VCaP (cell line): Measurements from ENCODE around the gene FOXN4.

ENCODE experiments used
- H3K27ac ChIP-seq: fragments of 450-650 bp; 2 replicates; pipeline ENCODE4 v1.5.1; 2017
- TF ChIP-seq, protein P1 (sequence below): fragments of 450-650 bp; conservative IDR thresholded peaks from 2 replicates; pipeline ENCODE4 v1.5.1; 2017; ENCODE audit warnings: mild to moderate bottlenecking, moderate library complexity

FOXN4 gene

DNA sequence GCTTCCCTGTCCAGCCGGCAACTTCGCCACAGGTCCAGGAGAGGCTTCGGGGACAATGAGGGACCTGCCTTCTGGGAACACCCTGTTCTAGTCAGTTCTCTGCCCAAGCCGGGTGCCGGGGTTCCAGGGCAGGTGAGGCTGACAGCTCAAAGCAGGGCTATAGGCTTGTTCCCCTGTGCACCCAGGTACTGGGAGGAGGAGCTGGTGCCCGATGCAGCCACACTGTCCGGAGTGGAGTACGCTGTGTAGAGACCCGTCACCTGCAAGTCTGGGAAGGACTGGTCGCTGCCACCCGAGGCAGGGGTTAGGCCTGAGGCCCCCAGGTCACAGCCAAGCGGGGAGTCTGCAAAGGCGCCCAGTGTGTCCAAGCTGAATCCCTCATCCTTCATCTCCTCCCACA is 29.6 kb downstream of the FOXN4 start:
- TF ChIP-seq, protein P1, sequence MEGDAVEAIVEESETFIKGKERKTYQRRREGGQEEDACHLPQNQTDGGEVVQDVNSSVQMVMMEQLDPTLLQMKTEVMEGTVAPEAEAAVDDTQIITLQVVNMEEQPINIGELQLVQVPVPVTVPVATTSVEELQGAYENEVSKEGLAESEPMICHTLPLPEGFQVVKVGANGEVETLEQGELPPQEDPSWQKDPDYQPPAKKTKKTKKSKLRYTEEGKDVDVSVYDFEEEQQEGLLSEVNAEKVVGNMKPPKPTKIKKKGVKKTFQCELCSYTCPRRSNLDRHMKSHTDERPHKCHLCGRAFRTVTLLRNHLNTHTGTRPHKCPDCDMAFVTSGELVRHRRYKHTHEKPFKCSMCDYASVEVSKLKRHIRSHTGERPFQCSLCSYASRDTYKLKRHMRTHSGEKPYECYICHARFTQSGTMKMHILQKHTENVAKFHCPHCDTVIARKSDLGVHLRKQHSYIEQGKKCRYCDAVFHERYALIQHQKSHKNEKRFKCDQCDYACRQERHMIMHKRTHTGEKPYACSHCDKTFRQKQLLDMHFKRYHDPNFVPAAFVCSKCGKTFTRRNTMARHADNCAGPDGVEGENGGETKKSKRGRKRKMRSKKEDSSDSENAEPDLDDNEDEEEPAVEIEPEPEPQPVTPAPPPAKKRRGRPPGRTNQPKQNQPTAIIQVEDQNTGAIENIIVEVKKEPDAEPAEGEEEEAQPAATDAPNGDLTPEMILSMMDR: no peak
- H3K27ac ChIP-seq: no peak overlapping the region

DNA sequence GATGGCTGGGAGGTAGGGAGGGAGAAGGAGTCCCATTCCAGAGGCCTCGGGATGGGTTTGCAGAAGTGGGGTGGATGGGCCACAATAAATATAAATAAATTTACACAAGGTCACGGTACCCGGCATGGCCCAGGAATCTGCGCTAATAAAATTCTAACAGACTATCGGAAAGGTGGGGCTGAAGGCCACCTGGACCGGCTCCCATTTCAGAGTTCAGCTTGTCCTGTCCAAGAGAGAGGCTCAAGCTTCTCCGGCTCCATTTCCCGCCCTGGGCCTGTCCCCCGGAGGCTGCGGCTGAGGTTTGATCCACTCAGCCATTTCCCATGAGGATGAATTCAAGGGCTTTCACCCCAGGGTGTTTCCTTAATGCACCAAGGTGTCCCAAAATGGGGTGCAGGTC is 30.2 kb downstream of the FOXN4 start:
- TF ChIP-seq, protein P1: no peak
- H3K27ac ChIP-seq: no peak overlapping the region

DNA sequence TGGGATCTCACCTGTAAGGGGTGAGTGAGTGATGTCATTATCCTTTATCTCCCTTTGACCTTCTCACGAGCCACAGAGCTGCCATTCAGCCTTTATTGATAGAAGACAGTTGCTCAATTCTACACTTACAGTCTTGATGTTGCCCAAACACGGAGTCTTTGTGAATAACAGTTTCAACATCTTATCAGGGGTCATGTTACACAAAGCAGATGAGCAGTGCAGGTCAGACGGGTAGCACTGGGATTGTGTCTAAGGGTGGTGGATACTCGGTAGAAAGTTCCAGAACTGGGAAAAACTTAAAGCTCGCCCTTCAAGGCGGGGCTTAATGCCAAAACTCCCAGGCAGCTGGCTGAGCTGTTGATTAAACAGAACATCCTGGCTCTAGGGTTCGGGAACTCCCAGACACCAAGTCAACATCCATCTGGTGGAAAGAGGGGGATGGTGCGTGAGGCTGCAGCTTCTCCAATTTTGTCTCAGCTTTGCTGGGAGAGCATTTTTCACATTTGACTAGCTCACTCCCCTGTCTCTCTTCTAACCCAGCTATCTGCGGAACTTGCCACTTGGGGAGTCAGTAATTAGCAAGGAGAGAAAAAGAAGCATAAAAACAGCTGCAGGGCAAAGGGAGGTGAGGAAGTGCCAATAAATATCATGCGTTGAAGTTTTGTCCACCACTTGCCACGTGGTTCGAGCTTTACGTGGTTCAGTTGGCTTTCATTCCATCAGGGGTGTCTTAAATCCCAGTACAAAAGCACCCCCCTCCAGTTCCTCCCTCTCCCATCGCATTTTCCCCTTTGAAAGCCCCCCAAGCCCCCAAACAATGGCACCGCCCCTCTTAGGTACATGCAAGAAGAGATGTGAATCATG is 31.0 kb downstream of the FOXN4 start:
- TF ChIP-seq, protein P1: no peak
- no peak overlapping the region for H3K27ac ChIP-seq

DNA sequence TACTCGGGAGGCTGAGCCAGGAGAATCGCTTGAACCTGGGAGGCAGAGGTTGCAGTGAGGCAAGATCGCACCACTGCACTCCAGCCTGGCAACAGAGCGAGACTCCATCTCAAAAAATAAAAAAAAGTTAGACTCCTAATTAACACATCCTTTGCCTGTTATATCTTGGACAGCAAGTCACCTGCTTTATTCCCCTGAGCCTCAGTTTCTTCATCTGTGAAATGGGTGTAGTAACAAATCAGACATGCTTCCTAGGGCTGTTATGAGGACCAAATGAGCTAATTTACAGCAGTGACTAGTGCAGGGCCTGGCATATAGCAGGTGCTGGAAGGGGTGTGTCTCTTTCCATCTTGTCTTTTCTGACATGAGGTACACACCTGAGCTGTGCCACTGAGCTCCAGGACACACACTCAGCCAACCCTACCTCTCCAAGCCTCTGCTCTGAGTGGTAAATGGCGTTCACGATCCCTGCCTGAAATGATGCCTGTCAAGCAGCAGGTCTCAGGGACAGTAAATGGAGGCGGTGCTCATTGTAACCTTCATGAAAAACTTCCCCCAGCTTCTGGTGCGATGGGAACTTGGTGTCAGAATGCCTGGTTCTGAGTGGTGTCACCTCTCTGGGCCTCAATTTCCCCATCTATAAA is 31.7 kb downstream of the FOXN4 start:
- H3K27ac ChIP-seq: no peak overlapping the region
- TF ChIP-seq, protein P1: no peak

DNA sequence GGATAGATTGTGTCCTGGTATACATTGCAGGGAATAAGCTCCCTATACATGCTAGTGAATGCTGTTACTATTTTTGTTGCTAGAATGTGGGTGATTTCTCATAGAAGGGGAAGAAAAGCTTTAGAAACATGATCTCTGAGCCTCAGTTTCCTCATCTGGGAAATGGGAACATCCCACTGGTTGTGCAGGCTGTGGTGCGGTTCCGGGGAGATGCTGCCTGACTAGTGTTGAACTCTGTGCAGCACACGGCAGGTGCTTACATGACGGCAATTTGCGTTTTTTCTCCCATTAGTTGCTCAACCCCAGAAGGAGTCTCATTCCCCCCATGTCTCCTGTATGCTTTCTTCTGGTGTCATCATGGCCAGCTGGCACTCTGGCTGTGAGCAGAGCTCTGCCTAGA is 32.9 kb downstream of the FOXN4 start:
- no peak overlapping the region for H3K27ac ChIP-seq
- TF ChIP-seq, protein P1: no peak

DNA sequence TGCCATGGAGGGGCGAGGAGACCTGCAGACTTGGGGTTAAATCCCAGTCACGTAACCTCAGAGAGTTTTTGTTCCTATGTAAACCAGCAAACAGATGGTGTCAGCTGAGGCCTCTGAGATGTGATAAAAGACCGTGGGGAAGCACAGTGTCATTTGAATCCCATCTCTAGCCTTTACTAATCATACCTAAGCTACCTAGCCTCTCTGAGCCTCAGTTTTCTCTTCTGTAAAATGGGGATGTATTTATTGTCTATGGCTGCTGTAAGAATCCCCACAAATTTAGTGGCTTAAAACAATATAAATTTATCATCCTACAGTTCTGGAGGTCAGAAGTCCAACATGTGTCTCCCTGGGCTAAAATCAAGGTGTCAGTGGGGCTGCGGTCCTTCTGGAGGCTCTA is 33.9 kb downstream of the FOXN4 start:
- H3K27ac ChIP-seq: no peak overlapping the region
- TF ChIP-seq, protein P1: no peak

DNA sequence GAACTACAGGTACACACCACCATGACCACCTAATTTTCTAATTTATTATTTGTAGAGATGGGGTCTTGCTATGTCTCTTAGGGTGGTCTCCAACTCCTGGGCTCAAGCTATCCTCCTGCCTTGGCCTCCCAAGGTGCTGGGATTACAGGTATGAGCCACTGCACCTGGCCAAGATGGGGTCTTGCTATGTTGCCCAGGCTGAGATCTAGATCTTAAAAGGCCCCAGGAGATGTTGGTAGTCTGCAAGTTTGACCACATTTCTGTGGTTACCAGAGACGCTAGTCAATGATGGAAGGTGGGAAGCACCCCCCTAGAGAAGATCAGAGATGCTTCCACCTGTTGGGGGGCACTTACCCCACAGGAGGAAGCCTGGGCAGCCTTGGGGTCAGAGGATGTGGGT is 34.7 kb downstream of the FOXN4 start:
- TF ChIP-seq, protein P1: no peak
- H3K27ac ChIP-seq: no peak overlapping the region
